Calu3 (cell line): Measurements from ENCODE around the gene TRIOBP. TPM values are rescaled to one million over a fixed set of nuclear protein-coding genes. Genes with fewer than 3 reads are reported as not detected.
A peak's percentile ranks its signal among the peaks of the same experiment; 100 is the strongest.
"Not testable (repeated sequence)": the region's sequence is repeated elsewhere in the genome, so short reads cannot be mapped to it uniquely, and the experiment has no call there.

Experiments used
- BruUV-seq: library from RNA; stranded (reverse); fragments of 400-500 nt; replicated peaks from 2 replicates; lab custom pipeline; 2021; lab: Mats Ljungman, UMichigan
- CTCF ChIA-PET: fragments of 300-600 bp; sonication (Branson Sonifier 250); formaldehyde crosslinking; loops from one replicate; lab custom pipeline; 2022; ENCODE audit warnings: antibody characterized with exemption; lab: Charles Lee
- DNase-seq: peaks from one replicate; pipeline ENCODE4 v3.0.0; 2022
- H3K27ac Mint-ChIP-seq: one replicate; pipeline ENCODE4 v1.8.0; 2022; ENCODE audit warnings: mixed read lengths; ENCODE audit not compliant: unreplicated experiment
- H3K27me3 Mint-ChIP-seq: one replicate; pipeline ENCODE4 v1.8.0; 2022; ENCODE audit warnings: mixed read lengths; ENCODE audit not compliant: unreplicated experiment
- H3K36me3 Mint-ChIP-seq: one replicate; pipeline ENCODE4 v1.8.0; 2022; ENCODE audit warnings: mild to moderate bottlenecking, moderate library complexity, mixed read lengths; ENCODE audit not compliant: insufficient read depth, unreplicated experiment
- H3K4me1 Mint-ChIP-seq: one replicate; pipeline ENCODE4 v1.8.0; 2022; ENCODE audit warnings: mild to moderate bottlenecking, low read depth, mixed read lengths; ENCODE audit not compliant: unreplicated experiment
- H3K4me3 Mint-ChIP-seq: one replicate; pipeline ENCODE4 v1.8.0; 2022; ENCODE audit warnings: mild to moderate bottlenecking, low read depth, moderate library complexity, mixed read lengths; ENCODE audit not compliant: unreplicated experiment
- H3K9me3 Mint-ChIP-seq: one replicate; pipeline ENCODE4 v1.8.0; 2022; ENCODE audit warnings: low read depth, mixed read lengths; ENCODE audit not compliant: unreplicated experiment
- CTCF ChIP-seq: fragments of 200-600 bp; IDR thresholded peaks from one replicate; pipeline ENCODE4 v1.8.0; 2022; ENCODE audit warnings: antibody characterized with exemption; ENCODE audit not compliant: unreplicated experiment
- intact Hi-C: fragments of 100-400 bp; cut with micrococcal nuclease; formaldehyde crosslinking; loops from one replicate; pipeline ENCODE4 v1.10.0; 2022; ENCODE audit not compliant: unreplicated experiment
- total RNA-seq: library from RNA; stranded (reverse); gene quantifications from 2 replicates; pipeline ENCODE4 v1.2.3, GENCODE V29; 2022

TRIOBP gene
- total RNA-seq, 1 experiment from 2014 or later = 85.3 TPM

- Mint-ChIP-seq H3K27ac (no peak overlapping the region), H3K4me1 (peaks cover 14% of the 10 kb centered on the region), H3K36me3 (peaks cover 29% of the 10 kb centered on the region), H3K27me3 (no peaks in the 10 kb centered on the region), H3K9me3 (no peaks in the 10 kb centered on the region), H3K4me3 (no peak overlapping the region)
- intact Hi-C loops = no loop called here
- DNase-seq = no peak
- CTCF ChIA-PET = interaction anchor here (2.1 kb wide), 1 partner anchor 11 kb away, joined by 4 read pairs; no protein-coding TSS in a partner anchor
- no peak for TF ChIP-seq CTCF
- no TSS peak for BruUV-seq
Observed at GRCh38 chr22:37654563-37655251, 42.1 kb upstream of the TRIOBP start.

GRCh38 chr22:37655252-37655563 lies 41.6 kb upstream of the TRIOBP start:
- Mint-ChIP-seq H3K27me3 (no peaks in the 10 kb centered on the region), H3K27ac (no peak overlapping the region), H3K4me3 (no peak overlapping the region), H3K9me3 (no peaks in the 10 kb centered on the region), H3K4me1 (peaks cover 19% of the 10 kb centered on the region), H3K36me3 (peaks cover 31% of the 10 kb centered on the region)
- no peak for DNase-seq
- BruUV-seq = no TSS peak
- intact Hi-C loops = no loop called here
- CTCF ChIA-PET = interaction anchor here (2.1 kb wide), 1 partner anchor 12 kb away, joined by 4 read pairs; no protein-coding TSS in a partner anchor
- TF ChIP-seq CTCF = no peak

- BruUV-seq, DNase-seq, H3K9me3 Mint-ChIP-seq, H3K27ac Mint-ChIP-seq, intact Hi-C loops, H3K4me3 Mint-ChIP-seq, H3K27me3 Mint-ChIP-seq: not testable (repeated sequence)
- Mint-ChIP-seq H3K36me3 (peaks cover 31% of the 10 kb centered on the region), H3K4me1 (peaks cover 32% of the 10 kb centered on the region)
- CTCF ChIA-PET = interaction anchor here (2.1 kb wide), 1 partner anchor 13 kb away, joined by 4 read pairs; no protein-coding TSS in a partner anchor
Observed at GRCh38 chr22:37656583-37656982, 40.3 kb upstream of the TRIOBP start.

- intact Hi-C loops = no loop called here
- Mint-ChIP-seq H3K27ac (peak overlapping the region; percentile 92), H3K36me3 (peaks cover 25% of the 10 kb centered on the region), H3K9me3 (no peaks in the 10 kb centered on the region), H3K4me3 (peak overlapping the region; percentile 92), H3K27me3 (no peaks in the 10 kb centered on the region), H3K4me1 (peaks cover 40% of the 10 kb centered on the region)
- CTCF ChIA-PET = interaction anchor here (0.8 to 2.0 kb wide), 7 partner anchors 9 to 134 kb away, joined by 3 to 27 read pairs (median 5); partner anchors contain the start of genes GGA1 and NOL12
- TF ChIP-seq CTCF = no peak
- BruUV-seq = no TSS peak
- DNase-seq = no peak
Observed at GRCh38 chr22:37657590-37658132, 39.2 kb upstream of the TRIOBP start.
